ENCODE results near the gene CABS1.

CABS1 gene

DNA sequence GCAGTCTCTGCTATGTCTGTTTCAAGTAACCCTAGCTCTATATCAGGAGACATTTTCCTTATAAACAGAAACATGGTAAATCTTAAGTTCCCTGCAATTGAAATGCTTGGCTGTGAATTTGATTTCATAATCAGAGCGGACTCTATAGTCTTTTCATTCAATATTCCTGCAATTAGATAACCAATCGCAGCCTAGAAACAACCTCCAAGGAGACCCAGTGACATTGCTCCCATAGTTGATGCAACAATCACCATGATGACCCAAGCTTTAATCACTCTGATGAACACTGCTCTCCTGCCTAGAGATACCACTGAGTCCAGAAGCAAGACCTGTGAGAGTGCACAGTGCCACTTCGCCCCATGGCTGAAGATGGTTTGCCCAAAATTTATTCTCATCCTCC, at the start of gene CABS1:
Gene CABS1, plus strand, starts transcription at position 301 of the 400 bp plus-strand sequence. Its CDS starts 59 bp downstream, at position 360.
- Histone ChIP-seq H3K27me3 (ENCODE audit: low read depth) (no peaks in the 10 kb centered on the region), H3K4me1 (no peaks in the 10 kb centered on the region)
- in situ Hi-C loops (cut with MboI; ENCODE audit: low sequenced_read_pairs), result no loop called here

DNA sequence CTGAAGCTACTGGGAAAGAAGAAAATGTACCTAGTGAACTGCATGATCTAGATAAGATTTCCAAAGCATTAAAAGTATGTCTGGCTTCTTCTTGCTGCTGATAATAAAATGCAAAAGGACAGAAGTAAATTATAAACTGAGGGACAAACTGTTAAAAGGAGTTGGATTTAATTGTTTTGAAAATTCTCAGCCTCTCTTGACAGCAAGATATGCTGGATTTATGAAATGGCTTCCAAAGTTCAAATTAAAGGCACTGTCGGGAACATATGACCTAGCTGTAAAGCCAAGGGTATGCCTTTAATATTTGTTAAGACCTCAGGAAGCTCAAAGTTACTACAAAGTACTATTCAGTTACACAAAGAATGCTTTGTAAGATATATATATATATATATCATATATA, 46.1 kb upstream of the CABS1 start:
- Histone ChIP-seq H3K36me3 (replicated peaks) (no peaks in the 10 kb centered on the region), H3K4me1 (no peaks in the 10 kb centered on the region), H3K9me3 (no peaks in the 10 kb centered on the region), H3K27me3 (ENCODE audit: low read depth) (peaks cover 11% of the 10 kb centered on the region), H3K4me3 (no peak overlapping the region)
- in situ Hi-C loops (cut with MboI; ENCODE audit: low sequenced_read_pairs), result no loop called here
- no peak for DNase-seq (ENCODE audit: low spot score in 2 of 2)

More for the DNA sequence above, at the start of gene CABS1:
- no peak for DNase-seq (ENCODE audit: low spot score in 2 of 2)
- Histone ChIP-seq H3K36me3 (replicated peaks) (no peaks in the 10 kb centered on the region), H3K4me3 (no peak within 1 kb of the TSS), H3K9me3 (no peaks in the 10 kb centered on the region)

DNA sequence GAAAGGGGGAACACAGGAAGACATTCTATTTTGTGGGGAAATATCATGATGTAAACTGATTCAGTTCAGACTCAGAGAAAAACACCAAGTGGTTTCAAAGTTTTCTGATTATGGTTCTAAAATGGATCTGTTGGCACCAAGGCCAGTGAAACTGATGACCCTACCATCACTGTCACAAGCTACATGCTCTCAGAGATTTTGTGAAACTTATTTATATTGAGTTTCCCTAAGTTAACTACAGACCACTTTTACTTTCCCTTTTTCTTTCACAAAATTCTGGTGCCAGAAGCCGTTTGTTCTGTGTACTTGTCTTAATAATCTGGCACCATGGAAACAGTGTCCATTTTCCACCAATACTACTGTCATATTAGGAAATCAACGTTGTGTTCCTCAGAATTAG, 43.4 kb upstream of the CABS1 start:
- H3K27me3 ChIP-seq (ENCODE audit: low read depth), result peaks cover 11% of the 10 kb centered on the region
- no peaks in the 10 kb centered on the region for H3K4me1 ChIP-seq
- no peaks in the 10 kb centered on the region for H3K36me3 ChIP-seq (replicated peaks)
- H3K4me3 ChIP-seq, result no peak overlapping the region
- in situ Hi-C loops (cut with MboI; ENCODE audit: low sequenced_read_pairs), result no loop called here
- no peak for DNase-seq (ENCODE audit: low spot score in 2 of 2)
- no peaks in the 10 kb centered on the region for H3K9me3 ChIP-seq

DNA sequence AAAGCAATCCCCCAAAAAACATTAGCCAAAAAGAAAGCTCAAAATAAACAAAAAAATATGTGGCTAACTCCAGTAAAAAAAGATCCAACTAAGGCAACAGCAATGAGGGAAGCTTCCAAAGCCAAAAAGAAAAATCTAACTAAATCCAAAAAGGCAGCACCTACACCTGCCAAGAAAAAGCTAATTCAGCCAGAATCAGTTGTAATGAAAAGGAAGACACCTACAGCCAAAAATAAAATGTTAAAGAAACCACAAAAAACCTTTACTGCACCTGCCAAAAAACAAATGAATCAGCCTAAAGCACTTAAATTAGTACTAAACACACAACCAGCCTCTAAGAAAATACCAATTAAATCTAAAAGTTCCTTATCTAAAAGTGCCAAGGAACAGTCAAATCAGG, 37.2 kb upstream of the CABS1 start:
- Histone ChIP-seq H3K4me1 (no peaks in the 10 kb centered on the region), H3K27me3 (ENCODE audit: low read depth) (no peaks in the 10 kb centered on the region), H3K36me3 (replicated peaks) (no peaks in the 10 kb centered on the region), H3K9me3 (no peaks in the 10 kb centered on the region), H3K4me3 (no peak overlapping the region)
- in situ Hi-C loops (cut with MboI; ENCODE audit: low sequenced_read_pairs), result no loop called here
- DNase-seq (ENCODE audit: low spot score in 2 of 2), result no peak

DNA sequence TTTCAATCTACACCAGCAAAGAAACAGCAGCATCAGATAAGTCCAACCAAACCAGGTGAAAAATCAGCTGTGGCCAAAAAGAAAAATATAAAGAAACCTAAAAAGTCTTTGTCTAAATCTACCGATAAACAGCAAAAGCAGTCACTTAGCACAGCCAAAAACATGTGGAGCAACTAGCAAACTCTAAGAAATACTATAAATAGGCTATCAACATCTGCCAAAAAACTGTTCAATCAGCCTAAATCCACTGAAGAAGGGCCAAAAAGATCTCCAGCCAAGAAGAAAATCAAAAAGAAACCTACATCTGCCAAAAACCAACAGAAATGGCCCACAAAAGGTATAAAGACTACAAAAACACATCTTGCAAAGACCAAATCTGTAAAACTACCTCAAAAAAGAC, 36.7 kb upstream of the CABS1 start:
- Histone ChIP-seq H3K4me1 (no peaks in the 10 kb centered on the region), H3K27me3 (ENCODE audit: low read depth) (no peaks in the 10 kb centered on the region), H3K36me3 (replicated peaks) (no peaks in the 10 kb centered on the region), H3K9me3 (no peaks in the 10 kb centered on the region), H3K4me3 (no peak overlapping the region)
- DNase-seq (ENCODE audit: low spot score in 2 of 2), result no peak
- in situ Hi-C loops (cut with MboI; ENCODE audit: low sequenced_read_pairs), result no loop called here

DNA sequence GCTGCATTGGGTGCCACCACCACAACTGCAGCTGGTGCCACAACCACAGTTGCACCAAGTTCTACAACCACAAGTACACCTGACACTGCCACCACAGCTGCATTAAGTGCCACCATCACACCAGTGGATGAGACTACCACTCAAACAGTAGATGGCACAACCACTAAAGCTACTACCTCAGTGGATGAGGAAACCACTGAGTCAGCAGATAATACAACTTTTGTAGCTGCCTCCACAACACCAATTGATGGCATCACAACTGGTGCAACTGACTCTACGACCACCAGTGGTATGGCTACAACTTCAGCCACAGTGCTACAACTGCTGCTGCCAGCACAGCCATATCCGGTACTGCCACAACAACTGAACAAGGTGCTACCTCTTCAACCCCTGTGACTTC, 35.1 kb upstream of the CABS1 start:
- H3K4me3 ChIP-seq, result no peak overlapping the region
- H3K36me3 ChIP-seq (replicated peaks), result no peaks in the 10 kb centered on the region
- H3K27me3 ChIP-seq (ENCODE audit: low read depth), result no peaks in the 10 kb centered on the region
- no peak for DNase-seq (ENCODE audit: low spot score in 2 of 2)
- in situ Hi-C loops (cut with MboI; ENCODE audit: low sequenced_read_pairs), result no loop called here
- no peaks in the 10 kb centered on the region for H3K9me3 ChIP-seq
- no peaks in the 10 kb centered on the region for H3K4me1 ChIP-seq

DNA sequence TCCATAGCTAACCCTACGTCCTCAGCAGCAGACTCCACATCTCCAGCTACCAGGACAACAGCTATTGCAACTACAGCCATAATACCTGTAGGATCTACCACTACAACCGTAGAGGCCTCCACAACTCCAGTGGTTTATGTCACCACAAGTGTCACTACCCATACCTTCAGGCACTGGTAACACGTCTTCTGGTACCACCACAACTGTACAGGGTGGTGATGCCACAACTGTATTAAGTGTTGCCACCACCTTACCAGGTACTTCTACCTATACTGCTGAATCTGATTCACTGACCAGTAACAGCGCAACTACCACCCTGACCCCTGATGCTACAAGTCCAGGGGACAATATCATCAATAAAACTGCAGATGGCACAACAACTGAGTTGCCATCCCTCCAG, 34.6 kb upstream of the CABS1 start:
- DNase-seq (ENCODE audit: low spot score in 2 of 2), result no peak
- Histone ChIP-seq H3K36me3 (replicated peaks) (no peaks in the 10 kb centered on the region), H3K27me3 (ENCODE audit: low read depth) (no peaks in the 10 kb centered on the region), H3K4me3 (no peak overlapping the region), H3K4me1 (no peaks in the 10 kb centered on the region), H3K9me3 (no peaks in the 10 kb centered on the region)
- in situ Hi-C loops (cut with MboI; ENCODE audit: low sequenced_read_pairs), result no loop called here

DNA sequence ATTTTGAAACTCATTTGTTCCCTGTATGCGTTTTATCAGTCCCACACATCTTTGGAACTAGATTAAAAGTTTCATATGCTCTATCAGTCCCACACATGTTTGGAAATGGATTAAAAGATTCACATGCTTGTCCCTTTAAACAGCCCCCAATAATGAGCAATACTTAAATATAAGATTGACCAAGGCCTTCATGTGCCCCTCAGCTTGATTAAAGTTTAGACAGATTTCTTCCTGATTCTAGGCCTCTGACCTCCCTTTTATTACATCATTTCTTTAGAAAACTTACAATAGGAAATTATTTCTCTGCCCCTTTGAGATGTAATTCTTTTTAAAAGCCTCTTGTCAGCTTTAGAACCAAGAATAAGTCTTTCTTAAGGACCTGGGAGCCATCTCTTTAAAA, 31.7 kb upstream of the CABS1 start:
- no peaks in the 10 kb centered on the region for H3K4me1 ChIP-seq
- no peak for DNase-seq (ENCODE audit: low spot score in 2 of 2)
- H3K9me3 ChIP-seq, result no peaks in the 10 kb centered on the region
- H3K27me3 ChIP-seq (ENCODE audit: low read depth), result peaks cover 9% of the 10 kb centered on the region; the same call in 1 of the 2 replicates
- no peak overlapping the region for H3K4me3 ChIP-seq
- in situ Hi-C loops (cut with MboI; ENCODE audit: low sequenced_read_pairs), result no loop called here
- no peaks in the 10 kb centered on the region for H3K36me3 ChIP-seq (replicated peaks)

DNA sequence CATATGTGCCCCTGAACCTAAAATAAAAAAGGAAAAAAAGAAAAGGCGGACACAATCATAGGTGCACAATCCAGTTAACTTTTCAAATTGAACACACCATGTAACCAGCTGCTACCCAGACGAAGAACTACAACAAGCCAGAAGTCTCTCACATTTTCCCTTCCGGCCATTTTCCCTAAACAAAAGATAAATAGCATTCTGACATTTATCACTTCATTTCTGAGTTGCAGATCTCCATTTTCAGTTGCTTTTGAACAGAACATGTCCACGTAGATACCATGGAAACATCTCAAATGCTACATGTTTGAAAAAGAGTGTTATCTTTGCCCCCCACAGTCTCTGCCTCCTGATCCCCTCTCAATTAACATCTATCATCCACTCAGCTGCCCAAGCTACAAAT, 29.2 kb upstream of the CABS1 start:
- H3K27me3 ChIP-seq (ENCODE audit: low read depth), result peaks cover 9% of the 10 kb centered on the region; the same call in 1 of the 2 replicates
- no peak for DNase-seq (ENCODE audit: low spot score in 2 of 2)

DNA sequence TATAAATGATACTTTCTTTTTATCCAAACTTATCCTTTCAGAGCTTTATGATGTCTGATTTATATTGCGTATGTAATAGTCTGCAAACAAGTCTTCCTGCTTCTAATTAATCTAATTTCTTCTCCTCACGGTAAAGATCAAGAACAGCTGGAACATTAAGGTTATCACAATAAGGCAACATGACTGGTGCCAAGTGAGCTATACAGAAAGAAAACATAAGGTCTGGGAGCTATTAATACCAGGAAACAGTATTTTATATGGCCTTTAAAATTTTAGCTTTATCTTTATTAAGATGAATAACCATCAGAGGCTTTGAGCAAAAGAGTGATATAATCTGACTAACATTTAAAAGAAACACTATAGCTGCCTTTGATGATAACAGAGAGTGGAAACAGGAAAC, 28.7 kb upstream of the CABS1 start:
- Histone ChIP-seq H3K36me3 (replicated peaks) (no peaks in the 10 kb centered on the region), H3K27me3 (ENCODE audit: low read depth) (peaks cover 9% of the 10 kb centered on the region; the same call in 1 of the 2 replicates), H3K9me3 (no peaks in the 10 kb centered on the region), H3K4me1 (no peaks in the 10 kb centered on the region), H3K4me3 (no peak overlapping the region)
- DNase-seq (ENCODE audit: low spot score in 2 of 2), result no peak
- in situ Hi-C loops (cut with MboI; ENCODE audit: low sequenced_read_pairs), result no loop called here

More for the DNA sequence above, 29.2 kb upstream of the CABS1 start:
- Histone ChIP-seq H3K36me3 (replicated peaks) (no peaks in the 10 kb centered on the region), H3K4me1 (no peaks in the 10 kb centered on the region), H3K4me3 (no peak overlapping the region), H3K9me3 (no peaks in the 10 kb centered on the region)
- in situ Hi-C loops (cut with MboI; ENCODE audit: low sequenced_read_pairs), result no loop called here

DNA sequence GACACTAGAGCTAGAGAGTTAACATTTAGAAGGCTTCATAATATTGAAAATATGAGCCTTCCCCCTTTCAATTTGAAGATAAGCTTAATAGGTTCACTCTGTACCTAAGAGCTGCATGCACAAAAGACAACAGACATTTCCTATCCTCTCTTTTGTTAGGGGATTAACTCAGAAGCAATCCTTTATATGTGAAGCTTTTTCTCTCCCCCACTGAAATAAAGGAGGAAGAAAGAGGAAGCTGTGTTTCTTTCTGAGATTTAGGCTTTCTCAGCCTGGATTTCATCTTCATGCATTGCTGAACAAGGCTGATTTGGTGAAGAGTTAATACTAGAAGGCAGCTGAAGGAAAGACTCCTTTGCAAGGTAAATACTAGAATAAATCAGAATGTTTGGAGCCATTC, 21.0 kb upstream of the CABS1 start:
- H3K4me3 ChIP-seq, result no peak overlapping the region
- H3K9me3 ChIP-seq, result no peaks in the 10 kb centered on the region
- peak in 1 of 2 experiments; percentile 71 for DNase-seq (ENCODE audit: low spot score in 2 of 2)
- H3K27me3 ChIP-seq (ENCODE audit: low read depth), result no peaks in the 10 kb centered on the region
- in situ Hi-C loops (cut with MboI; ENCODE audit: low sequenced_read_pairs), result no loop called here
- H3K4me1 ChIP-seq, result peaks cover 9% of the 10 kb centered on the region; the same call in 1 of the 2 replicates
- no peaks in the 10 kb centered on the region for H3K36me3 ChIP-seq (replicated peaks)

DNA sequence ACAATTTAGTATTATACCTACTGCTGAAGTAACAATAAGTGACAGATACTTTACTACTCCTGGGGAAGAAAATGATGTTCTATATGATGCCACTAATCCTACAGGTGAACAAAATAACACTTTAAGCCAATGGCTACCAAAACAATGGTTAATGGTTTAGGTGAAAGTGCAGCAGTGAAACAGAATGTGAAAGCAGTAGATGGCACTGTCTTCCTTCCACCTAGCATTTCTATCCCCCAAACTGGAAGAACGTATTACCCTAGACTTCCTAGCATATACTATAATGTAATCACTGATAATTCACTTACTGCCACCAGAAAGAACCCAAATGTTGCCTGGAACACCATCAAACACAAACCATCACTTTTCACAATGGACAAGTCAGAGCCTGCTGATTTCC, 18.9 kb upstream of the CABS1 start:
- no peaks in the 10 kb centered on the region for H3K27me3 ChIP-seq (ENCODE audit: low read depth)
- H3K4me3 ChIP-seq, result no peak overlapping the region
- no peak for DNase-seq (ENCODE audit: low spot score in 2 of 2)
- H3K36me3 ChIP-seq (replicated peaks), result no peaks in the 10 kb centered on the region
- H3K4me1 ChIP-seq, result peaks cover 9% of the 10 kb centered on the region; the same call in 1 of the 2 replicates
- in situ Hi-C loops (cut with MboI; ENCODE audit: low sequenced_read_pairs), result no loop called here
- no peaks in the 10 kb centered on the region for H3K9me3 ChIP-seq

DNA sequence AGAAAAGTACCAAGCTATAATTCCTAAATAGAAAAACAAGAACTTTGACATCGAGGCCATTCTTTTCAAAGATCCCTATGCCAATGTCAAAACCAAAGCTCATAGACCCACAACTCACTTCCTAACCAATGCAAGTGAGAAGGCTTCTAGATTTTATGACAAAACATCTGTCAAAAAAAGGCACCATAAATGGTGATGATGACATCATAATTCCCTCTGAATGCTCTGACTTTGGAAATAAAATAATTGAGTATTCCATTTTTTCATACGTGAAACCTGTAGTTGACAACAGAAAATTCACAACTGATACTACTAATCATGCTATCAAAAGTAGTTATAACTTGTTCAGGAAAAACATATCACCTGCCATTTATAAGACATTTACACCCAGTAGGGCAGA, 8.7 kb upstream of the CABS1 start:
- Histone ChIP-seq H3K9me3 (no peaks in the 10 kb centered on the region), H3K27me3 (ENCODE audit: low read depth) (no peaks in the 10 kb centered on the region), H3K36me3 (replicated peaks) (no peaks in the 10 kb centered on the region), H3K4me1 (no peaks in the 10 kb centered on the region), H3K4me3 (no peak overlapping the region)
- DNase-seq (ENCODE audit: low spot score in 2 of 2), result no peak
- in situ Hi-C loops (cut with MboI; ENCODE audit: low sequenced_read_pairs), result no loop called here

DNA sequence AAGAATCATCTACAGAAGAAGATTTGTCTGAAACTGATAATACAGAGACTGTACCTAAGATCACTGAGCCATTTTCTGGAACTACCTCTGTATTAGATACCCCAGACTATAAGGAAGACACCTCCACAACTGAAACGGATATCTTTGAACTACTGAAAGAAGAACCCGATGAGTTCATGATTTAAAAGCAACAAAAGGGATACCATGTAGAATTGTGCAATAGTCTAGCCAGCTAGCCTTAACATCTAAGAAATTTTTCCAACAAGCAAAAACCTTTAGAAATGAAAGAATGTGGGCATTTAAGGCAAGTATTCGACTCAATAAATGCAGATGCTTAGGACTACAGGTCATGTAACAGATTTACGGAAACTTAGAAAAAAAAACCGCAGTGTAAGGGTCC, 1.3 kb downstream of the CABS1 start:
- Histone ChIP-seq H3K9me3 (no peaks in the 10 kb centered on the region), H3K36me3 (replicated peaks) (no peaks in the 10 kb centered on the region), H3K27me3 (ENCODE audit: low read depth) (no peaks in the 10 kb centered on the region), H3K4me3 (no peak overlapping the region), H3K4me1 (no peaks in the 10 kb centered on the region)
- DNase-seq (ENCODE audit: low spot score in 2 of 2), result no peak
- in situ Hi-C loops (cut with MboI; ENCODE audit: low sequenced_read_pairs), result no loop called here

DNA sequence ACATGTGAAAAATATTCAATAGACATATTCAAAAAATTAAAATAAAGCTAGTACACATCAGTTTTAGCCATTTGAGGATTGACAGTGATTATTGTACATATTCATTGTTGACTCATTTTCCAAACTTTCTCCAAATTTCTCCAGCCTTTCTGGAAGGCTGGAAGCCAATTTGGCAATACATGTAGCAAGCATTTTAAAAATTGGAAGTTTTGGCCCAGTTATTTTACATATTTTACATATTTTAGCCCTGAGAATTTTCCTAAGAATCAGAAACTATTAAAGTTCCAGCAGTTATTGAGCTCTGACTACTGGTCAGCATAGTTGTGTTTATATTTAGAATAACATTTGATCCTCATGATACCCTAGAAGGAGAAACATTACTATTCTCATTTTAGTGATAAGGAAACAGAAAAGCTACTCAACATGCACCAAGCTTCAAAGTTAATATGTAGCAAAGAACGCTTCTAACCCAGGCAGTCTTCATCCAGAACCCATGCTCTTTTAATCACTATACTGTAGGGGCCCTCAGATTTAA, 3.2 kb downstream of the CABS1 start:
- Histone ChIP-seq H3K9me3 (no peaks in the 10 kb centered on the region), H3K27me3 (ENCODE audit: low read depth) (no peaks in the 10 kb centered on the region), H3K36me3 (replicated peaks) (no peaks in the 10 kb centered on the region), H3K4me1 (no peaks in the 10 kb centered on the region), H3K4me3 (no peak overlapping the region)
- no peak for DNase-seq (ENCODE audit: low spot score in 2 of 2)
- in situ Hi-C loops (cut with MboI; ENCODE audit: low sequenced_read_pairs), result no loop called here
